GM12864 (cell line): ENCODE data around the gene SUMO4.

ENCODE experiments used
- DNase-seq: peaks from one replicate; pipeline ENCODE4 v3.0.0-alpha.2; 2011; ENCODE audit warnings: low read depth
- H3K4me3 ChIP-seq: 2 replicates; pipeline ENCODE4 v1.5.1; 2011; ENCODE audit warnings: mild to moderate bottlenecking, low read depth, low read length, control low read depth
- TF ChIP-seq, protein P1 (sequence below): IDR thresholded peaks from 2 replicates; pipeline ENCODE4 v1.5.1; 2011; ENCODE audit warnings: low read depth, mild to moderate bottlenecking, moderate library complexity, low read length, control low read depth, inconsistent platforms; ENCODE audit errors: missing control alignments

Gene SUMO4

DNA sequence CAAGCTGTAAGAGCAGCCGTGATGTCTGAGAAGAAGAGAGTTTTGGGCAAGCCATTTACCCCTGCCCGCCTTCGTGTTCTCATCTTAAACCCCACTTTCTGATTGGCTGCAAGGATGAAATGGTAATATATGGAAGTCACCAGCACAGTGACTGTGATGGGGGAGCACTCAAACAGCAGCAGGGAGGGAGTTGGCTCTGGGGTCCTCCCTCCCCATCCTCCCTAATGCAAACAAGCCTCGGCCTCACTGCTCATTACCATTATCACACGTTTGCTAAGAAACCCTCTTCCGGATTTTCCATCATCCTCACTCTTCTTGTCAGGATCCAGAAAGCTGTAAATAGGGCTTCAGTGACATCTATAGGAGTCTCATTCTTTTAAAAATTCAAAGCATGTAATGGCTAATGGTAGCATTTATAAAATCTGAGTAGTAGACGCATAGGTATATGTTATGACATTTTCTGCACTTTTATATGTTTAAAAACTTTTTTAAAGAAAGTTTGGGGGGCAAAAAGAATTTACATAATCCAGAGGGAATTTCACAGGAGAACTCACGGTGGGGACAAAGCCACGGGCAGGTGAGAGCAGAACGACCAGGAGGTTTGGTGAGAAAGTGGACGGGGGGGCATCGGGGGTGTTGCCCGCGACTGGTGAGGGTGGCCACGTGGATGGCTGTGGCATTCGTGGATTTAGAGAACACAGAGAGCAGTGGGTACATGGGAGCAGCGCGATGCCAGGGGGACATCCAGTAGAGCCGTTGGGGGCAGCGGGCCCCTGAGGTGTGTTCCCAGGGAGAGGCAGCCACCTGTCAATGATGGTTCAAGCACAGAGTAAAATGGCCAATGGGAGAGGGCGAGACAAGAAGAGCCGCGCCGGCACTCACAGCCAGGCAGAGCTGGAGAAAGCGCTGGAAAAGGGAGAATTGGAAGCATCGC, 29.6 kb downstream of the SUMO4 start:
- H3K4me3 ChIP-seq: no peak overlapping the region
- TF ChIP-seq, protein P1, sequence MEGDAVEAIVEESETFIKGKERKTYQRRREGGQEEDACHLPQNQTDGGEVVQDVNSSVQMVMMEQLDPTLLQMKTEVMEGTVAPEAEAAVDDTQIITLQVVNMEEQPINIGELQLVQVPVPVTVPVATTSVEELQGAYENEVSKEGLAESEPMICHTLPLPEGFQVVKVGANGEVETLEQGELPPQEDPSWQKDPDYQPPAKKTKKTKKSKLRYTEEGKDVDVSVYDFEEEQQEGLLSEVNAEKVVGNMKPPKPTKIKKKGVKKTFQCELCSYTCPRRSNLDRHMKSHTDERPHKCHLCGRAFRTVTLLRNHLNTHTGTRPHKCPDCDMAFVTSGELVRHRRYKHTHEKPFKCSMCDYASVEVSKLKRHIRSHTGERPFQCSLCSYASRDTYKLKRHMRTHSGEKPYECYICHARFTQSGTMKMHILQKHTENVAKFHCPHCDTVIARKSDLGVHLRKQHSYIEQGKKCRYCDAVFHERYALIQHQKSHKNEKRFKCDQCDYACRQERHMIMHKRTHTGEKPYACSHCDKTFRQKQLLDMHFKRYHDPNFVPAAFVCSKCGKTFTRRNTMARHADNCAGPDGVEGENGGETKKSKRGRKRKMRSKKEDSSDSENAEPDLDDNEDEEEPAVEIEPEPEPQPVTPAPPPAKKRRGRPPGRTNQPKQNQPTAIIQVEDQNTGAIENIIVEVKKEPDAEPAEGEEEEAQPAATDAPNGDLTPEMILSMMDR: no peak
- no peak for DNase-seq

DNA sequence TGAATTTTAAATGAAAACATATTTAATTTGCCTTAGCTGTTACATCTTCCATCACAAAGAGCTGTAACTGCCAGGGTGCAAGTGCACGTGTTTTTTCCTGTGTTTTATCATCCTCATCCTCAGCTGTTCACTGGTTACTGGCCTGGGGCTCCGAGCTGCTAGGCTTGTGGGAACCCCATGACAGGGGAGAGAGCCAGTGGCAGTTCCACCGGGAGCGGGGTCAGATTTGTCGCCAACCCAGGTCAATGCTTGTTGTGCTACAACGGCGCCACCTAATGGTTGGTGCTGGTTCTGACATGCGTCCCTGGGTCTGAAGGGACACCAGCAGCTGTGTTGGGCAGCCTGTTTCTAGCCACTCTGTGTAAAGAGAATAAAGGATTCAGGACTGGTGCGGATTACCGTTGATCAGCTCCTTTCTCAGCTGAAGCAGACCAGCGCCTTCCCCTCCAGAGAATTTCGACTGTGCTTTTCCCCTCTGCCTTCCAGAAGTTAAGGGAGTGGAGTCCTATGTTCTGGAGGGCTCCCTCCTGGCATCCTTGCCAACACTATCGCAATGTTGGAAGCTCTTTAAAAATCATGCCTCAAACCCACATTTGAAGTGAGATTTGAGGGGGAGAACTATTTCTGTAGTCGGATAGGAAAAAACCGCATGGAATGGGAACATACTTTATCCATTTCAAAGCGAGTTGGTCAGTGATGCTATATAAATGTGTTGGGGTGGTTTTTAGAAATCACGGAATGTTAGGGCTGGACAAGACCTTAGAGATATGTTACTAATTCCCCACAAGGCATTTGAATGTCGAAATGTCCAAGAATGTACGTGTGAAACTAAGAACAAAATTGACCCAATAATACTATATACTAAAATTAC, 32.1 kb downstream of the SUMO4 start:
- DNase-seq: peak; percentile 62
- TF ChIP-seq, protein P1: peak; percentile 93
- no peak overlapping the region for H3K4me3 ChIP-seq

DNA sequence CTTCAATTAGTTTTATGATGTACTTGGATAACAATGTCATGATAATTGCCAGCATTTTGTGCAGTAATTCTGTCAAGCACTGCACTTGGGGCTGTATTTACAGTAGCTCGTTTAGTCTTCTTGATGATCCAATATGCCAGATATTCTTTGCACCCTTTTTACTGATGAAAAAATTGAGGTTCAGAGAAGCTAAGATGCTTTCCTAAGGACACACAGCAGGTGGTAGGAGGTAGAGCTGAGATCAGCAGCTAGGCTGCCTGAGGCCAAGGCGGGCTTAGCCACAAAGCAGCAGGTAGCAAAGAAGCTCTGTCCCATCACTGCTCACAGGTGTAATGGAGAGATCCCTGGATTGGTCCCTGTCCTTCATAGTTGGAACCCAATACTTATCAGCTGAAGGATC, 33.3 kb downstream of the SUMO4 start:
- TF ChIP-seq, protein P1: no peak
- DNase-seq: no peak
- H3K4me3 ChIP-seq: no peak overlapping the region

DNA sequence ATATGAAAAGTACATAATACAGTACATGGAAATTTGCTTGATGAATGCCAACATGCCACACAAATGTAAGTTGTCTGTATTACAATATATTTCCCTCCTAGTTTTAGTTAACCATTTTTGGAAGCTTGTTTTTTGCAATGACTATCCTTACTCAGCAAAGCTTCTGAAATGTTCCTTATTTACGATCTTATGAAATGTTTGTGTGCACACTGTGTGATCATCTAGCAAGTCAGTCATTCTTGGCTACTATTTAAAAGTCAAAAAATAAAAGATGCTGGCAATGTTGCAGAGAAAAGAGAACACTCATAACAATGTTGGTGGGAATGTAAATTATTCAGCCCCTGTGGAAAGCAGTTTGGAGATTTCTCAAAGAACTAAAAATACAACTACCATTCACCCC, 33.8 kb downstream of the SUMO4 start:
- H3K4me3 ChIP-seq: no peak overlapping the region
- TF ChIP-seq, protein P1: no peak
- DNase-seq: no peak

DNA sequence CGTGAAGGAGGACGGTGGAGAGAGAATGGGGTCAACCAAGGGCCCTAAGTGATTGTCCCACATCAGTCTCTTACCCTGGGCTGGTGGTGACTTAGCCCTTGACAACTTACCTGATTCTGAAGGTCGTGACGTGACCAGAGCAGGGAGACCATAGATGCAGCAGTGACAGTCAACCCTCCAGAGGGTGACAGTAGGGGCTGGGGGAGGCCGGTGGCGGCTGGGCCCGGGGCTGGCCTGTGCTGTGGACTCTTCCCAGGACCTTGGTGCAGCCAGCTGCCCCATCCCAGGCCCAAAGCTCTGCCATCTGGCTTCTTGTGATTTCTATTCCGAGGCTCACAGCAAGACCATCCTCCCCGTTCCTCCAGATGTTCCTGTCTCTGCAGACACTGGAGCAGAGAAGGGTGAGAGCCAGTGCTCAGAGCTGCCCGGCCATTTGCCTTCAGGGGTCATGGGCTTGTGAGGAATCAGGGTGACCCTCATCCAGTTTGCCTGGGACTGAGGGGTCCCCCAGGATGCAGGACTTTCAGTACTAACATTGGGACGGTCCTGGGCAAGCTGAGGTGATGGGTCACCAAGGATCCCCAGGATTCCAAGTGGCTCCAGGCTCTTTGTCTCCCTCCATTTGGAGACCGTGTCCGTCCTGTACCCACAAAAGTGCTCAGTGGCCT, 36.0 kb downstream of the SUMO4 start:
- no peak overlapping the region for H3K4me3 ChIP-seq
- TF ChIP-seq, protein P1: no peak
- DNase-seq: no peak

DNA sequence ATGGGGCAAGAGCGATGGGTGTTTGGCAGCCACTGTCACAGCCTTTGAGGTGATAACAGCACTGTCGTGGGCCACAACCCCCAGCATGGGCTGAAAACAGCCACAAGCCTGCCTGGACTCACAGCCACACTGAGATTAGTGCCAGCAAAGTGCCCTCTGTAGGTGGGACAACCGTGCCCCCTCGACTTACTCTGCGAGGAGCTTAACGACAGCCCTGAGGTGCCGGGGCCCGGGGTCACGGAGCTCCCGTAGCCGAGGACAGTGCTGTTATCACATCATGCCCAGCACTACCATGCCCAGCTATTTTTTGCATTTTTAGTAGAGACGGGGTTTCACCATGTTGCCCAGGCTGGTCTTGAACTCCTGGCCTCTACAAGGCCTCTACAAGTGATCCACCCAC, 36.6 kb downstream of the SUMO4 start:
- no peak for DNase-seq
- TF ChIP-seq, protein P1: no peak
- no peak overlapping the region for H3K4me3 ChIP-seq
